HG03558 (cell line): Measurements from ENCODE around the gene GNPDA2.
"Not testable (repeated sequence)": the region's sequence is repeated elsewhere in the genome, so short reads cannot be mapped to it uniquely, and the experiment has no call there.

Experiments
- ATAC-seq: cut with Tn5 transposase; IDR thresholded peaks from one replicate; pipeline ENCODE4 v1.9.1; 2021; ENCODE audit warnings: moderate number of reproducible peaks; ENCODE audit not compliant: unreplicated experiment; ENCODE audit errors: extremely low read depth

Gene GNPDA2

DNA sequence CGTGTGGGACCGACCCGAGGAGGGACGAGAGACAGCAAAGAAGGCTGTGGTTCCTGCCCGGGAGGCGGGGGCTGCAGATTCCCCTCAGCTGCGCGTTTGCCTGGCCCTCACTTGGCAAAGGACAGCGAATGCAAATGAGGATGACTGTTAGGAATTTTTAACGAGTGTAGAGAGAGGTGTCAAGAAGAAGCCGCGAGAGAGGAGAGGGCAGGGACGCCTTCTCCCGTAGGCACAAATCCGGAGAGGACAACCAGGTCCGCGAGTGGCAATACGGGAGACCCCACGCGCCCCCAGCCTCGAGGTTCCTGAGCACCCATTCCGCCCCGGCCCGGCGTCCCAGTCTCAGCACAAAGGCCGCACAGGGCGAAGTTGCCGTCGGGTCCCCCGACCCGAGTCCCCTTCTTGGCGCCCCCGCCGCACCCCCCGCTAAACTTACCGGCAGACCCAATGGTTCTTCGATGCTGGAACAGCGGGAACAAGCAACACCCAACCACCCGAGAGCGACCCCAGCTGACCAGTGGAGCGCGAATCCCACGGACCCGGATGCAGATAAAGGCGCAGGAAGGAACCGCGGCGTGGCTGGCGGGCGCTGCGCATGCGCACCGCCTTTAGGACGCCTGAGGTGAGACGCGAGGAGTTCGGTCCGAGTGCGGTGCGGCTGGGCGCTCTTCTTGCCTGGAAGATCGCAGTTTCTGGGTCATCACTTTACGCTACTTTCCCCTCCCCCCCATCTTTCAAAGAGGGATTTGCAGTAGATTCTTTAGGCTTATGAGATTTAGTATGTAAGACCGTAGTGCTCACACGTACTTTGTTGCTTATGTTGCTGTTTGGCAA is at the start of gene GNPDA2:
GNPDA2 (minus strand) TSS at position 519 of the 834 bp plus-strand sequence. CDS start 4,349 bp downstream, outside the sequence.
- peak; percentile 89 for ATAC-seq

DNA sequence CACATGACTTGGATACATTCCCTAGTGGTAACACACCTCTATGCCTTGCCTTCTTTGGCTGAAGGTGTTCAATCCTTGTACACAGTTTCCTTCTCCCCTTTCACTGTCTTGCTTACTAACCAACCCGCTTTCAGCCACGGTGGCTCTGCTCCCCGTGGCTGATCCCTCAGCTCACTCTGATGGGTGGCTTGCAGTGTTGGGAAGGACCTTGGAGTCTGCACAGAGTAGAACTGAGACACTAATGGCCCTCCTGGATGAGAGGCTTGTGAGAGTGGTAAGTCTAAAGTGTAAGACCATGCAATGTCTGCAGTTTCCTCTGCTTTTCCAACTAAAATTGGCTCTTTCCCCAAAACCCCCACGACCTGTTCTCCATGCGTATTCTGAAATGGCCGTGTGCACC is 46.0 kb upstream of the GNPDA2 start:
- ATAC-seq = no peak

DNA sequence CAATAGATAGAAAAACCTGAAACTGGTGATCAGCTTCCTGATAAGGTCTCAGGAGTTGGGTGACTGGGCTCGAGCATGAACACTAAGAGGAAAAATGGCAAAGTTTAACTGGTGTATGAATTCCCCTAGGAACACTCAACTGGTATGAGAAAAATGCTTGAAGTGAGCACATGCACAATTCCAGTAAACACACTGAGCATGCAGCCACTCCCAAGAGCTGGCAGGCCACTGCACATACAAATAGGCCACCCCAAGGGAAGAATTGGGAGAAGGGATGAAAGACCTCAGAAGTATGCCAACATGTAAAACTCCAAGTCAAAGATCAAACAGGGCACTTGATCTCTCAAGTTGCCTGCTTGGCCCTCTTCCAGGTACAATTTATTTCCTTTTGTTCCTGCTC is 45.4 kb upstream of the GNPDA2 start:
- no peak for ATAC-seq

DNA sequence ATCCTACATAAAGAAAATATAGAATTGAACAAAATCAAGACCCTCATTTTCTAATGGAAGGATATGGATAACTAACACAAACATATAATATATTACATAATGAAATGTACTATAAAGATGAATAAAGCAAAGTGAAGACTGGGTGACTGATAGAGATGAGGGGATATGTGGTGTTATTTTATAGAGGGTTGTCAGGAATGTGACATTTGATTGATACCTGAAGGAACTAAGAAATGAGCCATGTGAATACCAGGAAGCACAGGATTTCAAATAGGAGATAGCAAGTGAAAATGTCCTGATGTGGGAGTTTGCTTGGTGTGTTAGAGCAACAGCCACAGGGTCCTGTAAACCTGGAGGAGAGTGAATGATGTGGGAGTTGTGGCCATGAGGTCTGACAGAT is 40.1 kb upstream of the GNPDA2 start:
- no peak for ATAC-seq

DNA sequence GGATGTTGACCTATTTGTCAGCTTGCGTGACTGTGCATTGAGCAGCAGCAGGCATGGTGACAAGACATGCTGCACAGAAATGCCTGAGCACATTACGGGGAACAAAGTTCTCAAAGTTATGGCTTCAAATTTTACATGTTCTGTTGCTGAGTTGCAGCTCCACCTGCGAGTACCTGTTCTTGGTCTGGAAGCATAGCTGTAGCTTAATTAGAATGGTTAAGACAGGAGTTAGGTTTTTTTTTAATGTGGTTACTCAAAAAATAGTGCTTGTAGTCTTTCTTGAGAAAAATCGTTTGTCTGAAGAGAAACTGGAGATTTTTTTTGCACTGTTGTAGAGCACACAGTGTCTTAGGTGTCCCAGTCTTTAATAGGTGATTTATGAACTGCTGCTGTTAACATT is 38.8 kb upstream of the GNPDA2 start:
- no peak for ATAC-seq

DNA sequence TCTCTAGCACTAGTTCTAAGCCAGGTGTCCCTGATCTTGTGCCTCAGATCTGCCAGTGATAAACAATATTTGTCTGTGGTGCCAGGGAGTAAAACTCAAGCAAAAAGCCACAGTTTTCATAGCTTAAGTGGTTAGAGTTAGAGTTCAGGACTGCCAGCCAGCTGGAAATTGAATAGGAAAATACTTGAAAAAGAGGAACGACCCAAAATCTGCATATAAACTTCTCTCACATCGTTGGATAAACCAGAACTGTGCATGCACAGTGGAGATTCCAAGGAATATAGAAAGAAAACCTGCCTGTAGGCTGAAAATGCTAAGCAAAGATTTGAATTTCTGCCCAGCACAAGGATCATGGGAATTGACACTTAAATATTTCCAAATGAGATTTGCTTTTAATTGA is 35.0 kb upstream of the GNPDA2 start:
- ATAC-seq = no peak

DNA sequence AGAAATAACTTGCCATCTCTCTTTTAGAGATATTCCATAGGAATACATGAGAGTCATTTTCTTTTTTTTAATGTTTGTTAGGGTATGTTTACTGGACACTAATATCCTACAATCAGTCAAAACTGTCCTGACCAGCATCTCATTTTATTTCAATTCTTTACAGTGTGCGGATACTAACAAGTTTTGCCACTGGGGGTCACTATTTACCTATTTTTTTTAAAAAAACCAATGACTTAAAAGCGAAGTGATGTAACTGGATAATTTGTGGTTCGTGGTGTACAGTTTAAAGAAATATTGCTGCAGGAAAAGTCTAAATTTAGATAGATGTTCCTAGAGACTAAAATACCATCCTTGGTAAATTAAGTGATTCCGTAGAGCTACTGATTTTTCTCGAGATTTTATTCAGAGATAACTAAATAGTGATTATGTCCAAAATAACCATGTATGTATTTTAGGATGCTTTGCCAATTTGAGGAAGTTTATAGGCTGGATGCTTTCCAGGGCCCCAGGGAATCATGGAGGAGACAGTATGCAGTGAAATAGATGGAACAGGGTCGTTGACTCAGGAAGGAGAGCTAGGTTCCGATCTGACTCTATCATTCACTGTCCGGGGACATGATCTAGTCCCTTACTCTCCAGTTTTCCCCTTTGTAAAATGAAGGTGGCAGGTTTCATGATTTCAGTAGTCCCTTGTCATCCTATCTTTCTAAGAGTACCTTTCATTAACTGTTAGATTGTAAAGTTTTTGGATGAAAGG is 34.0 kb upstream of the GNPDA2 start:
- ATAC-seq = peak; percentile 62

DNA sequence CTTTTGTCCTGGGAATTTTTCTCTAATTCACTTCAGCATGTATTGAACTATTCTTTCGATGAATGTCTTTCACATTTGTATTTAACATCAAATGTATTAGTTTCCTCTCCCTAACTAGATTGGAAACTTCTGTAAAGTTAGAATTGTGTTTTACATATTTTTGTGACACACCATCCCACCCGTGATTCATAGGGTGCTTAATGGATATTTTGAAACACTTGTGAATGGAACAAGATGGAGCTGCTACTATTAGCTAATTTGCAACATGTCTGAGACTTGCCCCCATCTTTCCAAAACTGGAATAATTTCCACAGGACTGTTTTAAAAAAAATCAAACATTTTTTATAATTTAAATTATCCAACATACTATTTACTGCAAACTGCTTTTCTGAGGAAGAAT is 30.2 kb upstream of the GNPDA2 start:
- no peak for ATAC-seq

DNA sequence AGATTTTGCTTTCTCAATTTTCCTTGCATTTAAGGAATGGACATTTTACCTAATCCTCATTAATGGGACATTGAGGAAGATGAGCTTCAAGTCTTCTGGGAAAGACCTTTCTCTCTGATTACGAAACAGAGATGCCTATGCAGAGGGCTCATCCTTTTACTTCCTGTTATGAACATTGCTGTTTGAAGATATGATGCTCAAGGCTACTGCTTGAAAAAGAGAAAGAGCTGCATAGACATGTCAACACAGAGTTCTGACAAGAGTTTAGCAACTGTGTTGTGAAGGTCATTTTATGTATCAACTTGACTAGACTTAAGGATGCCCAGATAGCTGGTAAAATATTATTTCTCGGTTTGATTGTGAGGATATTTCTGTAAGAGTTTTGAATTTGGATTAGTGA is 13.8 kb upstream of the GNPDA2 start:
- no peak for ATAC-seq

DNA sequence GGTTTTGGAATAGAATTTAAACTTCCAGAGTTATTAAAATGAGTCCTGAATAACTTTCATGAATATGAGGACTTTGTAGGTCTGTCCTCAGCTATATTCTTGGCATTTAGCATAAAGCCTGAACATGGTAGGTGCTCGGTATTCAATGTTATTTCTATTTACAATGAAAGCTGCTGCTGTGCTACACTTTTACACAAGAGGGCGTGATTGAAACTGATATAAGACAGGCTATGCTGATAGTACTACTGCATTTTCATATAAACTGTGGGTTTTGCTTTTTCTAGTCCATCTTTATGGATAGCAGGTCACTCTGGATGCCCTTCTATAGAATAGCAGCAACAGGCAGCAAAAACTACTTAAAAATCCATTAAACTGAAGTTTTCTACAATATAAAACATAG is 12.3 kb upstream of the GNPDA2 start:
- no peak for ATAC-seq

DNA sequence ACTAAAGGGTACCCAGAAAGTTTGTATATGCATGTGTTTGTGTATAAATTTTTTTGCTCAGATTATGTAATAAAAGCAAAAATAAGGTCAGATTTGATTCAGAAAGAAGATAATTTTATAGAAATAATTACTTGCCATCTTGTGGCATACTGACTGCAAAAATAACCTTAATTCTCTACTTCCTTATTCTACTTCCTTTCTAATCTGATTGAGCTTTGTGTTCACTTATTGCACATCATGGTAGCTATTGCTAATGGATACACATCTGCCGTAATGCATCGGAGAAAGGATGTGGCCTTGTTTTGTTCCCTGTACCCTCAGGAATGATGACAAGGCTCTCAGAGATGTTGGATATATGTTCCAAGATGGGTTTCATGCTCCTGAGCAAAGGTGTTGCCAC is 10.5 kb upstream of the GNPDA2 start:
- ATAC-seq = no peak

DNA sequence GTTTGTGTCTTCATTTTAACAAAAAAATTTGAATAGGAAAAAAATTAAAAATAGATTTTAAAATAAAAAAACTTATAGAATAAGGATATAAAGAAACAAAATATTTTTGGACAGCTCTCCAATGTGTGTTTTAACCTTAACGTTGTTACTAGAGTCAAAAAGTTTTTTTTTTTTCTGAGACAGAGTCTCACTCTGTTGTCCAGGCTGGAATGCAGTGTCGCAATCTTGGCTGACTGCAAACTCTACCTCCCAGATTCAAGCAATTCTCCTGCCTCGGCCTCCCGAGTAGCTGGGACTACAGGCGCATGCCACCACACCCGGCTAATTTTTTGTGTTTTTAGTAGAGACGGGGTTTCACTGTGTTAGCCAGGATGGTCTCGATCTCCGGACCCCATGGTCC is 2.3 kb upstream of the GNPDA2 start:
- not testable (repeated sequence) for ATAC-seq

DNA sequence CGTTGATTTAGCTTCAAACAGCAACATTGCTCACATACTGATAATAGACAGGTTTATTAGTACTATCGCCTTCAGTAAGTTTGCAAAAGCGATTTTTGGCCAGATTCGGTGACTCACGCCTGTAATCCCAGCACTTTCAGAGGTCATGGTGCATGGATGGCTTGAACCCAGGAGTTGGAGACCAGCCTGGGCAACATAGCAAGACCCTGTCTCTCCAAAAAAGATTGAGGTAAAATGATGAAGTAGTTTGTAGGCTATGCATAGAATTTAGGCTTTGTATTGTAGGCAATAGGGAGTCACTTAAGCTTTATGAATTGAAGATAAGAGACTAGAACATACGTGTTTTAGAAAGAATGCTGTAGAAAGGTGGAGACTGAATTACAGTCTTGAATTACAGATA is 1.1 kb upstream of the GNPDA2 start:
- ATAC-seq = no peak

DNA sequence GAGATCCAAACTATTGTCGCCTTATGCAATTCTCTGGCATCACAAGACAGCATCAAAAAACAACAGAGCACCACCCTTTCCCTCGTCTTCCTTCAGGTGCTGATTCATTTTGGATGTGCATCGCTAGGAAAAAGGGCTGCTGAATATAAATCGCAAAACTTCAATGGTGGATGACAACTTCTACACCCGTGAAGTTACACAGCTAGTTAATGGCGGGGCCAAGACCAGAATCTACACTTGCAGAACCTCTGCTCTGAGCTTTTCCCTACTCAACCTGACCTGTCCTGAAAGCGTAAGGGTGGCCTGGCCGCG is 674 bp downstream of the GNPDA2 start:
- no peak for ATAC-seq

DNA sequence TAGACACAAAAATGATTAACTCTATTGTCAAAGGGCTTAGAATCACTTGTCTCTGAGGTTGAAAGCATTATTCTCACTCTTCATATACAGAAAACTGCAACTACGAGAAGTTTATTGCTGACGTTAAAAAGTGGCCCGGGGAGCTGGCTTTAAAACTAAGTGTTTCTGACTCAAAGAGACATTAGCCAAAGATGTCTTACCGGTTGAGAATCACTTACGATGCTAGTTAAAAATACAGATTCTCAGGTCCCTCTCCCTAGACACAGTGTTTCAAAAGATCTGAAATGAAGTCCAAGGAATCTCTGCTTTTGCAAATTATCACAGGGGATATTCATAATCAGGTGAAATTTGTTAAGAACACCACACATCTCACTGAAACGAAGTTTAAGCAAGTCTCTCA is 1.2 kb downstream of the GNPDA2 start:
- ATAC-seq = no peak

DNA sequence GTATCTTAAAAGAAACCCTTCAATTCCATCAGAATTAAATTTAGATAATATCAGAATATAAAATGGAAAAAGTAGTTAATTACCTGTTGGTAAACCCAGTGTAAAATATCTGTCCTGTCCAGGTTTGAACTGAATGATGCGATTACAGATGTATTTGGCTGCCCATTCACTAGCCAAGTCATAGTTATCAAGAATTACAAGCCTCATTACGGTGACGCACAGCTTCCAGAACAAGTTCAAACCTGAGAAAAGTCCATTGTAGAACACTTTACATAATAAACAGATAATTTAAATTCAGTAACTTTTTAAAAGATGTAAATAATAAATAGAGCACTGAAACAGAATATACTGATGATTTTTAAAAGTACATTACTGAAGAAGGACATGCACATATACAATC is 4.4 kb downstream of the GNPDA2 start:
- no peak for ATAC-seq

DNA sequence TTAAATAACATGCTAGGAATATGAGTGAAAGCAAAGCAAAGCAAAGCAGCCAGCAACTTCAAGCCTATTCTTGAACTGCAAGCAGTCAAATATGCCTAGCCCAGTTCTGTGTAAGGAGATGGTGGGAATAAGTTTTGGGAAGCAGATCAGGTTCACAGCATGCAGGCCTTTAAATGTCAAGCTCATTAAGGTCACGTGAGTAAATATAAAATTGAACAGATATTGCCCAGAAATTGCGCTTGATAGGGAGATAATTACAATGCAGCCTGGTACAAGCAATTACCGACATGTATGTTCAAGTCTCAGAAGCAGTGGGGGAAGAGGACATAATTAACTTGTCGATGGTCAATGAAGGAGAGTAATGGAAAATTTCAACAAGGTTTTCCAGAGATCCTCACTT is 6.0 kb downstream of the GNPDA2 start:
- ATAC-seq = no peak

DNA sequence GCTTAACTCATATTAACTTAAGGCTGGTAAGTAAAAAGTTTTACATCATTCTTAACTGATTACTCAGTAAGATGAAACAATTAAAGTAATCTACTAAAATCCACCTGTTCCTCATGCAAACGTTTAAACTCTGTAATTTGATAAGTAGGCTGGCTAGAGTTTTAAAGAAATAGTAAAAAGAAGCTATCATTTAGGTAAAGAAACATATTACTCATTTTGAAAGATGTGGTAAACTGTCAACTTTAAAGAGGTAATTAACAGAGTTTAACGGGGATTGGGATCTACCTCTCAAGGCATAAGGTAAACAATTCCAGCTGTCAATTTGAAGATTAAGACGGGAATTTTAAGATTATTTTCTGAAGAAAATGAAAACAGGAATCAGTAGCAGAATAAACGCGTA is 9.8 kb downstream of the GNPDA2 start:
- ATAC-seq = no peak

DNA sequence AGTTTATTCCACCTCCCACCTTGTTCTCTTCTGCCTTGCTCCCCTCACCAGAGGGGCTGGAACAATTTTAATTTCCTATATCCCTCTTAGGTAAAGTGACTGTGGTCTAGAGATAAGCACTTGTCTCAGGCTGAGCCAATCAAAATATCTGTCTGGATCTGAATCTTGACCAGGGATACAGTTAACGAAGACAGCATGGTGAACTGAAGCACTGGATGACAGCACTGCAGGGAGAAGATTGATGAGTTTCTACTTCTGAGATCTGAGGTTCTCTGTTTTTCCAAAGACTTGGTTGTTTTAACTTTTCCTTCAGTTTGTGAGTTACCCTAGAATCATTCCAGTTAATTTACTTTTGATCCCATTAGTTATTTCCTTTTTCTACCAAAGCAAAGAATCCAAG is 13.2 kb downstream of the GNPDA2 start:
- no peak for ATAC-seq

DNA sequence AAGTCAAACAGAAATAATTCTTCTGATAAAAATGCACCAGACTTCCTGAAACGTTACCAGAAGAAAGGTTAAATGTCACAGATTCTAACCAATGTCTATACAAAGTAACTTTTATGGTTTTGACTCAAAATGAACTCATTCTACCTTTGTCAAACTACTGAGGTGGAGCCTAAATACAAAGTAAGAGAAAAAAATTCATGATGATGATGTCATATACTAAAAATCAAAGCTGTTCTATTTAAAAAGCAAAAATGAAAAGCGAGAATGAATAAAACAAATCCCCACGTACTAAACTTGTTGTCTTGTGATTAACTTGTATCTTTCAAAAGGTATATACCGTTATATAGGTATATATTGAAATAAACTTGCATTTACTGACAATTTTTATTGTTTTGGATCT is 21.7 kb downstream of the GNPDA2 start:
- no peak for ATAC-seq

DNA sequence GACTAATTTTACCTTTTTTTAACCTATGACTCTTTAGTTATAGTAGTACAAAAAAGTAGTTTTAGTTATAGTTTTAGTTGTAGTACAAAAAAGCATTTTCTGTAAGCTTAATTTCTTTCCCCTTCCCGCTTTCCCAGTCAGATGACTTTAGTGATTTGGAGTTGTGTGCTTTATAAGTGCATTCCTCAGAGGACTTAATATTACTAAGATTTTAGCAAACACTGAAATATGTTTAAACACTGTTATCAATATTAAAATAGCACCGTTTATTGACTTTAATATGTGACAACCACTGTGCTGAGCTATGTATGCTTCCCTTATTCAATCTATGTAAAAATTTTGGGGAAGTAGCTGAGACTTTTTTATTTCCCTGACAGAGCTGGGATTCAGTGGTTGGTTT is 25.3 kb downstream of the GNPDA2 start:
- no peak for ATAC-seq

DNA sequence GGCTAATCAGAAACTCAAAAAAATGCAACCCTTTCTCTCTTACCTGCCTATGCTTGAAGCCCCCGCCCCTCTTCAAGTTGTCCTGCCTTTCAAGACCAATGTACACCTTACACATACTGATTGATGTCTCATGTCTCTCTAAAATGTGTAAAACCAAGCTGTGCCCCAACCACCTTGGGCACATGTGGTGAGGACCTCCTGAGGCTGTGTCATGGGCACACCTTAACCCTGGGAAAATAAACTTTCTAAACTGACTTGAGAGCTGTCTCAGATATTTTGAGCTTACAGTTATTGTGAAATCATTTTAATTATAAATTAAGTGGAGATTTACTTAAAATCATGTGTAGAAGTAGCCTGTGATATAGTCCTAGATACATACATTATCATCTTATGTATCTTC is 25.9 kb downstream of the GNPDA2 start:
- ATAC-seq = no peak
